DOHH2 (cell line): ENCODE measurements around the gene CMKLR1.
A peak's percentile ranks its signal among the peaks of the same experiment; 100 is the strongest.

Experiments used
- H3F3A ChIP-seq: fragments of 200-600 bp; sonication (generic), shearing (Covaris generic); 2 replicates; pipeline ENCODE4 v1.6.0; 2016; ENCODE audit warnings: antibody characterized with exemption, mild to moderate bottlenecking; ENCODE audit not compliant: control insufficient read depth, insufficient read depth
- H3K27ac ChIP-seq: fragments of 200-600 bp; sonication (generic); 2 replicates; pipeline ENCODE4 v1.5.1; 2014; ENCODE audit warnings: low read depth, mild to moderate bottlenecking, low read length, moderate library complexity
- H3K27me3 ChIP-seq: fragments of 200-600 bp; sonication (generic); 2 replicates; pipeline ENCODE4 v1.6.1; 2014; ENCODE audit warnings: mild to moderate bottlenecking, low read length, mixed read lengths; ENCODE audit not compliant: control insufficient read depth
- H3K36me3 ChIP-seq: fragments of 200-600 bp; sonication (generic); 2 replicates; pipeline ENCODE4 v1.6.1; 2014; ENCODE audit warnings: mild to moderate bottlenecking, low read length, moderate library complexity, mixed read lengths; ENCODE audit not compliant: control insufficient read depth
- H3K4me1 ChIP-seq: fragments of 200-600 bp; sonication (generic); 2 replicates; pipeline ENCODE4 v1.6.1; 2014; ENCODE audit warnings: mild to moderate bottlenecking, low read length, mixed read lengths; ENCODE audit not compliant: control insufficient read depth
- H3K4me2 ChIP-seq: fragments of 200-600 bp; sonication (generic); 2 replicates; pipeline ENCODE4 v1.6.0; 2014; ENCODE audit warnings: mild to moderate bottlenecking, low read length, moderate library complexity
- H3K4me3 ChIP-seq: fragments of 200-600 bp; sonication (generic); 2 replicates; pipeline ENCODE4 v1.5.1; 2014; ENCODE audit warnings: mild to moderate bottlenecking, low read length, mixed read lengths
- H3K79me2 ChIP-seq: fragments of 200-600 bp; sonication (generic); 2 replicates; pipeline ENCODE4 v1.6.1; 2014; ENCODE audit warnings: mild to moderate bottlenecking, low read length, mixed read lengths; ENCODE audit not compliant: control insufficient read depth
- H3K9me2 ChIP-seq: fragments of 200-600 bp; sonication (generic); replicated peaks from 2 replicates; pipeline ENCODE4 v1.6.1; 2014; ENCODE audit warnings: mild to moderate bottlenecking, low read length, mixed read lengths; ENCODE audit not compliant: control insufficient read depth
- H3K9me3 ChIP-seq: fragments of 200-600 bp; sonication (generic); 2 replicates; pipeline ENCODE4 v1.6.1; 2014; ENCODE audit warnings: antibody characterized with exemption, low read length, mixed read lengths; ENCODE audit not compliant: control insufficient read depth, insufficient read depth
- H4K20me1 ChIP-seq: fragments of 200-600 bp; sonication (generic); 2 replicates; pipeline ENCODE4 v1.6.0; 2014; ENCODE audit warnings: low read depth, mild to moderate bottlenecking, antibody characterized with exemption, low read length, moderate library complexity; ENCODE audit not compliant: control insufficient read depth, insufficient read depth
- CTCF ChIP-seq: fragments of 200-600 bp; sonication (generic); IDR thresholded peaks from one replicate; pipeline ENCODE4 v1.5.1; 2014; ENCODE audit warnings: antibody characterized with exemption, mild to moderate bottlenecking, low read depth, low read length; ENCODE audit not compliant: poor library complexity, severe bottlenecking
- EZH2phosphoT487 ChIP-seq: fragments of 200-600 bp; sonication (generic); IDR thresholded peaks from 2 replicates; pipeline ENCODE4 v1.6.1; 2017; ENCODE audit warnings: borderline replicate concordance, mild to moderate bottlenecking, antibody characterized with exemption, low read length, moderate library complexity, mixed read lengths

Gene CMKLR1

DNA sequence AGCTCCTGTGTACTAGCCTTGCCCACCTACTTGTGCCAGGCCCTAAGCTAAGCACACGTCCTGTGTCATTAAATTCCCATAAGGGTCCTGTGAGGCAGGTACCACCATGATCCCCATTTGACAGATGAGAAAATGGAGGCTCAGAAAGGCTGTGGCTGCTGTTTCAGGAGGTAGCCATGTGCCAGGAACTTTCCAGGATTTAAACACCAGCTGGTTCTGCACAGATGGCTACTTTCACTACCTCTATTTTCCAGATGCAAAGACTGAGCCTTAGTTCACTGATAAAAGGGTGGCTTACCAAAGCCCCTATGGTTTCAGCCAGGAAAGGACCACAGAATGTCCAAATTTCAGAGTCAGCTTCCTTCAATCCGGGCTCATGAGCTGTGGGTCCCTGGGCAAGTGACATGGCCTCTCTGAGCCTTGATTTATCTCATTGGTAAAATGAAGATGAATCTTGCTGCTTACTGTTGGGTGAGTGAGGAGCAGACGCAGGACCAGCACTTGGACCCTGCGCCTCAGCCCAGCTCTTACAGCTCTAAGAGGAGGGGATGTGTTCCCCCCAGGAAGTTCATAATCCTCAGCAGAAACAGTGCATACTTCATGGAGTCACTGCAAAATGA, 23.5 kb downstream of the CMKLR1 start:
- TF ChIP-seq CTCF (no peak), EZH2phosphoT487 (no peak)
- no peak overlapping the region for H3K27ac ChIP-seq

DNA sequence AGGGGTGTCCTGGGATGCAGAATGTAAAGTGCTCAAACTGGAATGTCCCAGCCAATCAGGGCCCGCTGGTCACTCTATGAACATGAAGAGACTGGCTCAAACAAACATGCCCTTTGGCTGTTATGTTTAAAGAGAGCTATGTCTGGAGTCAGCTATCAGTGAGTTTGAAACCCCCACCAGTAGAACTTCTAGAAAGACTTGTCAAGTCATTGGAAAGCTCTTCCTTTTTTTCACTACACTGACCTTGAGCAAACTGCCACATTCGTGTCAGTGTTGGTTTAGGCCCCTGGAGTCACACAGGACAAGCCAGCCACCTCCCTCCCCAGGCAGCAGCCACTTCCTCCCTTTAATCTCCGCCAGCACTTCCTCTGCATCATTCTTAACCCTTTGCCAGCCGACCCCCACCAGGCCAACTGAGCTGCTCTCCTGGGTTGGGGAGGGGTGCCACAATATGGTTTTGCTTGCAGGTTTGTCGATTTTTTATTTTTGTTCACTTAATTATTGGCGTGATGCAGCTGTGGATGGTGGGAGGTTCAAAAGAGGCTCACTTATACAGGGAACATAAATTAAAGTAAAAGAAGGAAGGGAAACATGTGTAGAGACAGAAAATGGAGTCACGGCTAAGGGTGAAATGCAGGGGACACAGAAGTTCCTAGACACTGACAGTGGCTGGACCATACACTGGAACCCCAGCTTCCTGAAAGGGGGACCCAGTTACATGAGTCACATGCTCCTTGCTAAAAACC, 25.3 kb downstream of the CMKLR1 start:
- Histone ChIP-seq H3K27me3 (no peaks in the 10 kb centered on the region), H3K27ac (no peak overlapping the region), H3K79me2 (no peaks in the 10 kb centered on the region), H3F3A (no peaks in the 10 kb centered on the region), H3K4me1 (peaks cover 8% of the 10 kb centered on the region), H3K9me2 (no peaks in the 10 kb centered on the region), H3K4me2 (0 out of 2 replicates have a peak overlapping the region, but pooled peaks have one; percentile 9), H3K4me3 (no peak overlapping the region), H3K9me3 (no peaks in the 10 kb centered on the region), H3K36me3 (no peaks in the 10 kb centered on the region), H4K20me1 (no peaks in the 10 kb centered on the region)
- TF ChIP-seq EZH2phosphoT487: no peak
- TF ChIP-seq CTCF: no peak

More for the DNA sequence above, 23.5 kb downstream of the CMKLR1 start:
- no peaks in the 10 kb centered on the region for H3F3A ChIP-seq
- H4K20me1 ChIP-seq: no peaks in the 10 kb centered on the region
- H3K4me3 ChIP-seq: no peak overlapping the region
- no peak overlapping the region for H3K4me2 ChIP-seq
- H3K9me3 ChIP-seq: no peaks in the 10 kb centered on the region
- no peaks in the 10 kb centered on the region for H3K27me3 ChIP-seq
- peaks cover 12% of the 10 kb centered on the region for H3K4me1 ChIP-seq
- no peaks in the 10 kb centered on the region for H3K9me2 ChIP-seq
- no peaks in the 10 kb centered on the region for H3K36me3 ChIP-seq
- no peaks in the 10 kb centered on the region for H3K79me2 ChIP-seq

DNA sequence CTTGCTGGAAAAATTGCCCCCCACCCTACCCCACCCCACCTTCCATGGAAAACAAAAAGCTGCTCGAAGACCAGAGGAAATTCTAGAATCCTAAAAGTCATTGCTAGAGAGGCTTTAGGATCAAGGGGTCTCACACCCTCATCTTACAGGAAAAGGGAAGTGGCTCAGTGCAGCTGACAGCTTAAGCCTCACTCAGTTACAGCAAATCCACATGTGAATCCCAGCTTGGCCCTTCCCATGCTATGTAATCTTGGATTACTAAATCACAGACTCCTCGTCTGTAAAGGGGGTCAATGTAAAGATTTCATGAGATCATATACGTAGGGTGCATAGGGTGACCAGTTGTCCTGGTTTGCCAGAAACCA, 25.9 kb downstream of the CMKLR1 start:
- H3K4me1 ChIP-seq: peaks cover 8% of the 10 kb centered on the region

More for the DNA sequence above, 25.9 kb downstream of the CMKLR1 start:
- Histone ChIP-seq H3K79me2 (no peaks in the 10 kb centered on the region), H3K4me3 (no peak overlapping the region), H3K27me3 (no peaks in the 10 kb centered on the region), H3F3A (no peaks in the 10 kb centered on the region), H4K20me1 (no peaks in the 10 kb centered on the region), H3K4me2 (0 out of 2 replicates have a peak overlapping the region, but pooled peaks have one; percentile 9), H3K9me3 (no peaks in the 10 kb centered on the region), H3K9me2 (no peaks in the 10 kb centered on the region), H3K27ac (no peak overlapping the region), H3K36me3 (no peaks in the 10 kb centered on the region)
- TF ChIP-seq CTCF (no peak), EZH2phosphoT487 (no peak)
